ENCODE measurements around the gene MYO1F.

GRCh38 chr19:8499048-8499833 lies 78.0 kb downstream of the MYO1F start:
- TF ChIP-seq CTCF (IDR thresholded peaks at IDR 0.05) = no peak
- no peak for TF ChIP-seq POLR2A (IDR thresholded peaks at IDR 0.05)
